Activated effector memory CD4-positive, alpha-beta T cell treated with Interleukin-2 at 50 U/mL for 16 hours (primary cell): ENCODE results near the gene HOXA13.

Experiments
- DNase-seq: peaks from one replicate; pipeline ENCODE4 v3.0.0-alpha.2; 2020

Gene HOXA13

DNA sequence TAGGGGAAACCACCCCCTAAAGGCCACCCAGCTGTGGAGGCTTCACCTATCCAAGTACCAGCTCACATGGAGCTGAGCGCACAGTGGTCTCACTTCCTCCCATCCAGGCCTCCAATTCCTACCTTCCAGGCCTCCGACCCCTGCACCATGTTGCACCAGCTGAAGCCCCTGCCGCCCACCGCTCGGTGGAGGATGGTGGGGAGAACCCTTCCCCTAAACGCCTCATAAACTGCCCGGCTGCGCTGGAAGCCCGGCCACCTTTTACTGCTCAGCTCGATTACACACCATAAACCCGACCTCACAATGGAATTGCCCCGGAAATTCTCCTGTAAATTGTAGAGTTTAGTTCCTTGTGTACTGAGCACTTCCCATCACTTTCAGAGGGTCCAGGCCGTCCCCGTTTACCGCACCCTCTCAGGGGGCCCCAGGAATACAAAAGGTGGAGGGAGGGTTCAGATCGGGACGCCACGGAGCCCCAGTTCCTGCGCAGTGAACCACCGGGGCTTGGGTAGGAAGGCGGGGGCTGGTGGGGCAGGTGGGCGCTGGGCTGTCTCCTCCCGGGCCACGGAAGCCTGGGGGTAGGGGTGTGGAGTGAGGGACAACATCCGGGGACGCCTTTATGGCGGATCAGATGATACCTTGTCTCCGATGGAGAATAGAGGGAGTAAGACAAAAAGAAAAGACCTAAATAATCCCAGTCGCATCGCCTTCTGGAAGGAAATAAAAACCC, 42.0 kb downstream of the HOXA13 start:
- no peak for DNase-seq

GRCh38 chr7:27156916-27157701, 42.8 kb downstream of the HOXA13 start:
- no peak for DNase-seq

DNA sequence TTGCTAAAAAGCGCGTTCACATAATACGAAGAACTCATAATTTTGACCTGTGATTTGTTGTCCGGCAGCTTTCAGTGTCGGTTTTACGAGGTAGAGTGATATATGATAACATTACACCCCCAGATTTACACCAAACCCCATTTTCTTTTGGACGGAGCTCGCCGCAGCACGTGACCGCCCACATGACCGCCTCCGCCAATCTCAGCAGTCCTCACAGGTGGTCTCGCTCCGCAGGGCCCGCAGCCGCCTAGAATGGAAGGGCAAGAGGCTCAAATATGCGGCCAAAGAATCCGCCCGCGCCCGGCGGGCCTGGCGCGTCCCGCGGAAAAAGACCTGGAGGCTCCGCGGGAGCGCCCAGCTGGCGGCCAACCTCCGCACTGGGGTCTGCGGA, 43.4 kb downstream of the HOXA13 start, which contains the start of gene HOXA7:
Gene HOXA7, minus strand, starts transcription at position 168 of the 391 bp plus-strand sequence. Its CDS starts 130 bp downstream, at position 38.
- no peak for DNase-seq

DNA sequence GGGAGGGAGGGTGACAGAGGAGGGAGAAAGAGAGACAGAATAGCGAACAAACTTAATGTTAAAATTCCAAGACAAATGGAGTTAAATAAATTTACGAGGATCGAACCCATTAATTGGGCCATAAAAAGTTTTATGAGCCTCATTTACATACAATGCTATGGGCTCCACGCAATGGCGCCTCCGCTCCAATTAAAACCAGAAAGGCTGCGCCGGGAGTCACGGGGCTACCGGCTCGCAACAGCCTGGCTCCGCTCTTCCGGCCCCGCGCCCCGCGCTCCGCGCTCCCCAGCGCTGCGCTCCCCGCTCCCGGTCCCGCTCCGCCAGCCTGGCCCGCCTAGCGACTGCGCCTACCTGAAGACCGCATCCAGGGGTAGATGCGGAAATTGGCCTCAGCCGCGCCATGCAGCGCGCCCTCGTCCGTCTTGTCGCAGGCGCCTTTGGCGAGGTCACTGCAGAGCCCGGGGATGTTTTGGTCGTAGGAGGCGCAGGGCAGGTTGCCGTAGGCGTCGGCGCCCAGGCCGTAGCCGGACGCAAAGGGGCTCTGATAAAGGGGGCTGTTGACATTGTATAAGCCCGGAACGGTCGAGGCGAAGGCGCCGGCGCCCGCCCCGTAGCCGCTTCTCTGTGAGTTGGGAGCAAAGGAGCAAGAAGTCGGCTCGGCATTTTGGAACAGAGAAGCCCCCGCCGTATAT, 43.9 kb downstream of the HOXA13 start:
- DNase-seq: no peak

DNA sequence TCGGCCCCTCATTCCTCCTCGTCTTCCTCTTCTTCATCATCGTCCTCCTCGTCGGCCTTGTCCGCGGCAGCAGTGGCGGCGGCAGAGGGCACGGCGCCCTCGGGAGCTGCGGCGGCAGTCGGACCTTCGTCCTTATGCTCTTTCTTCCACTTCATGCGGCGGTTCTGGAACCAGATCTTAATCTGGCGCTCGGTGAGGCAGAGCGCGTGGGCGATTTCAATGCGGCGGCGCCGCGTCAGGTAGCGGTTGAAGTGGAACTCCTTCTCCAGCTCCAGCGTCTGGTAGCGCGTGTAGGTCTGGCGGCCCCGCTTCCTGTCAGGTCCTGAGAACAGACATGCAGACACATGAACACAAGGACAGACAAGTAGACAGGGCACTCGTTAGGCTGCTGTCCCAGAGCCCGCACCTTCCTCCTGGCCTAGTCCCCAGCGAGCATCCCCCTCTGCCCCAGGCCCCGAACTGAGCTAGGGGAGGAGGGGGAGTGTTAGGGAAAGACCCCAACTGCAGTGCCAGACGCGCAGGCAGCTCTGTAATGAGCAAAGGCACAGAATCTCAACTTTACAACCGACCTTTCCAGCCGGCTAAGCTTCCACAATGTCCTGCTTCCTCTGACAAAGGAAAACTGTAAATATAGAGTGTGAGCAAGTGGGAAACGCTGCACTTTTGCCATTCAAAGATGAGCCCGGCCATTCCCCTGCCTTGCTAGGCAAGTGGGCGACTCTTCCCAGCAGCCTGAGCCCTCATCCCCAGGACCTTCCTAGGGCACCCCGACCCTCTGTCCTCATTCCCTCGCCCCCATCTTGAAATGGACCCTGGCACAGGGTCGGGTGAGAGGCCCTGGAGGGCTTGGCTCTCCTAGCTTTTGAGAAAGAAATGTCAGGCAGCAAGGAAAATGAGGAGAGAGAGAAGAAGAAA, 44.7 kb downstream of the HOXA13 start:
- no peak for DNase-seq

DNA sequence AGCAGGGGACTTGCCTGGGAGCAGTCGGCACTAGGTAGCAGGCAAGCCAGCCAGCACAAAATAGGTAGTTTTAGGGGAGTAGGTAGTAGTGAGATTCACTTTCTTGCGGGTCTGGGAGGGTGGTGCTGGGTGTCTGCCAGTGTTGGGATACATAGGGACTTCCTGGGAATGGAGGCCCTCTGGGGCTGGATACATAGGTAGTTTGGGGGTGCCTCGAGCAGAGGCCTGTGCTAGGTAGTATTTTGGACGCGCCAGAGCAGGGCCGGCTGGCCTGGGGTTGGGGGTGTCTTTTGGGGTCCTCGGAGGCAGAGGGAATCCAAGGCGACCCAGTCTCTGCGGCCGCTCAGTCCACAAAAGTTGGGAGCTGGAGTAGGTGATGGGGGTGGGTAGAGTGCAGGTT, 45.5 kb downstream of the HOXA13 start:
- DNase-seq: no peak

GRCh38 chr7:27153526-27153925, 46.4 kb downstream of the HOXA13 start:
- DNase-seq: no peak

- no peak for DNase-seq
Measured at GRCh38 chr7:27152816-27153442, 47.0 kb downstream of the HOXA13 start.

- no peak for DNase-seq
Measured at GRCh38 chr7:27151931-27152815, 47.7 kb downstream of the HOXA13 start, which contains the start of gene HOXA3. Gene HOXA3 (minus strand): TSS chr7:27152583. CDS start chr7:27110640, 41,943 bp downstream.

DNA sequence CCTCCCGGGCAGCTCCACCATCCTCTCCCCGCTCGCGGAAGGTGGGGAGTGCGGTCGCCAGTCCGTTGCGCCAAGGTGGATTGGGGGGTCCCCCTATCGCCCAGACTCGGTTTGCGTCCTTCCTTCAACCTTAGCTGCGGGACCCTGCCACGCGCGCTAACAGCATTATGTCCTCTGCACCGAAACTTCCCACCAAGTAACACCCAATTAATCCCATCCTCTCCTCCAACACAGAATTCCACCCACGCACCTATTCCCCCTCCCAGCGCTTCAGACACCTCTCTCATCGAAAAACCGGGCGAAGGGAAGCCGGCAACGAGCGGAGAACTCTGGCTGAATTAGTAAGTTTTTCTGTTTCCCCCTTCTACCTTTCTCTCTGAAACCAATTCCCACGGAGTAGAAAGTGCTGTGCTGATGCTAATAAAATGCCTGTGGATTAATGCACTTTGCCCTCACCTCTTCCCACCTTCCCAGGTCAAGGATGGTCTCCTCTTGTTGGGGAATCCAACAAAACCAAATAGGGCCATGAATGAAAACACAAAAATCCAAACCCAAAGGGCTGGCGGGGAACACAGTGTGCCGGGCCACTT, 48.5 kb downstream of the HOXA13 start:
- no peak for DNase-seq

GRCh38 chr7:27150568-27151340, 49.1 kb downstream of the HOXA13 start:
- peak; percentile 54 for DNase-seq

DNA sequence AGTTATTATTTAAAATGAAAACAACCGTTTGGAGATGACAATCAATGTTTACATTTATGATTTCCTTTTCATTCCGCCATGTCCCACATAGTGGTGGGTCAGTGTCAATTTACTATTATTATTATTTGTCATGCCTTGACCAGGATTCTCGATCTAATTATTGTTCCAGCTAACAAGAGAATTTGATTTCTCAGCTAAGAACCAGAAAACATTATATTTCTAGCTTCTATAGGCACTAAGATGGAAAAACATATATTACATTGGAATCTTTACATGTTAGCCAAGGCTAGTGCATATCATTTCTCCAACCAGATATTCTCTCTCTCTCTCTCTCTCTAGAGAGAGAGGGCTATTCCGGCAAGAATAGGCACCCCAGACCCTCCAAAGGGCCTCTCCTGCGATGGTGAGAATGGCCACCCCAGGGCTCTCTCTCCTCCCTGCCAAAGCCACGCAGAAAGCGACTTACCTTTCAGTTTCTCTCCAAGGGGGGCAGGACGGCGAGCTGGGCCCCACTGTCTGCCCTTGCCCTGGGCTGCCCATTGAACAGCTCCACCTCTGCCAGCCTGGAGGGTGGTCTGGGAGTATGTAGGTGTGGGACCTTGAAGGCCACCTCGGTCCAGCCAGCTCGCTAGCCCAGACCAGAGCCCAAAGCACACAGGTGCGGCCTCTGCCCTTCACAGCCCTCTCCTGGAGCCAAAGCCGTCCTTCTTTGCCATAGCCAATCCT, 49.9 kb downstream of the HOXA13 start:
- DNase-seq: no peak

DNA sequence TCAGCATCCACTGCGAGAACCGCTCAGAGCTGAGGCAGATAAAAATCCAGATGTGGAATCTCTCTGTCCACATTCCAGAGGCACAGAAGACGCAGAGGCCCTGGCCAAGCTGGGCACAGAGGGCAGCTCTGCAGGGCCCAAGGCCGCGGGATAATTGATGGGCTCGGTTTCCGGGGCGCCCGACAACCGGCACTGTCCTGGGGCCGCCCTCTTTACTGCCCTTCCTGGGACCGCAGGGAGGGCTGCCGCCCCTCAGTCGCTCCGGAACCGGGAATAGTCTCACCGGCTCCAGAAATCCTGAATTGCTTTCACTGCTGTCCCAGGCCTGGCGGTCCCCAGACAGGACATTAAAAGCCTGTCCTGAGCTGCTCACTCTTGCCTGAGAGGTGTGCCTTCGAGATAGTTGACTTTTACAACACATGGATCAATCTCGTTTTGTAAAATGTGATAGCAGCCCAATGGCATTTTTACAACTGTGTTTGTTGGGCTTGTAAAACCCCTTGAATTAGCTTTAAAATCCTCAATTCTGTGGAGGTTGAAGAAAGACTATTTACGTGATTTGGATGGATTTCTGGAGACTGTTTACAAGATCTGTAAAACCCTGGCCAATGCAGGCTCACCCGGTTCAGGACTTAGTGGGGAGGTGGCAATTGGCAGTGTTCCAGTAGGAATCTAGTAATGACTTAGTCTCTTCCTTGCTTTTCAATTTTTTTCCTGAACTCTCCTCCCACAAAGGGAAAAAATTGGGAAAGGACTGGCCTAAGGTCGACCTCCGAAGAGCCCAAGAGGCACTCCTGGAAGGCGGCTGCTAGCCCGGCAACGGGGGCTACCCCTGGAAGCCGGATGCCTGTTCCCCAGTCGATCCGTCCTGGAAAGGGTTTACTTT, 50.9 kb downstream of the HOXA13 start:
- no peak for DNase-seq

DNA sequence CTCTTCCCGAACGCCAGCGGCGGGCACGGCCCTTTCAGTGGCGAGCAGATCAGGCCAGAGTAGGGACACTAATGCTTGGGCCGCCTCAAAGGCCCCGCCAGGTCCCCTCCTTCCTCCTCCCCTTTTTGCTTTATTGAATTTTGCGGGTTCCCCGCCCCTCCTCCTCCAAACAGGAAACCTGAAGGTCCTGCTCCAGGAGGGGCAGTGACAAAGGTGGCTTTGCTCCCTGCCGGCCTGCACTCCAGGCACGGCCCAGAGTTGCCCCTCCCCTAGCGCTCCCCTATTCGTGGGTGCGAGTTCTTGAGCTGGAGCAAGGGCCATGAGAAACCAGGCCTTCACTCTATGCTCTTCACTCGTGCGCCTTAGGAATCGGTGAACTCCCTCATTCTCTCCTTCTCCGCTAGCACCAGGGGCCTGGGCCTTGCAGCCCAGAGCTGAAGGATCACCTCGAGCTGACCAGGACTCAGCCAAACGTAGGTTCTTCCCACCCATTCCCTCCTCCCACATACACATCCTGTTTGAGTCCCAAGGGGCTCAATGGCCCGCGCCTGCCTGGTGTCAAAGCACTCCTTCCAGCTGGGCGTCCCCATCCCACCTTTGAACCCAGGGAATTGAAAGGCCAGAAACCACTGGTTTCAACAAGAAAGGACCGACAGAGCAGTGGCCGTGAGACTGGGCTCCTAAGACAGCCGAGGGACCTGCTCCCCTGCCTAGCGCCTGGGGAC, 51.7 kb downstream of the HOXA13 start:
- DNase-seq: no peak

GRCh38 chr7:27147199-27148030, 52.5 kb downstream of the HOXA13 start, which contains the start of gene HOXA6:
Gene HOXA6 (minus strand): TSS chr7:27147774. CDS start chr7:27147749, 25 bp downstream.
- DNase-seq: no peak
